HepG2 (cell line): ENCODE results near the gene CCER1. TPM values are rescaled to one million over a fixed set of nuclear protein-coding genes. Genes with fewer than 3 reads are reported as not detected.
A peak's percentile ranks its signal among the peaks of the same experiment; 100 is the strongest.

Experiments used
- ATAC-seq: fragments of 200-7000 bp; cut with Tn5 transposase; 3 replicates; pipeline ENCODE4 v1.9.1; 2020; ENCODE audit warnings: mild to moderate bottlenecking, moderate library complexity
- BruUV-seq: library from RNA; stranded (reverse); fragments of 400-500 nt; replicated peaks from 2 replicates; lab custom pipeline; 2021; lab: Mats Ljungman, UMichigan
- CTCF ChIA-PET: fragments of 300-600 bp; formaldehyde crosslinking; extraction: SDS; loops from one replicate; lab custom pipeline; 2021; ENCODE audit warnings: low total read pairs, inconsistent platforms, low intra/inter-chr PET ratio; lab: Yijun Ruan, JAX
- POLR2A ChIA-PET: fragments of 350-600 bp; sonication (Branson Sonifier 250); formaldehyde crosslinking; loops from one replicate; lab custom pipeline; 2020; ENCODE audit warnings: antibody characterized with exemption, inconsistent platforms; lab: Yijun Ruan, JAX
- DNase-seq: peaks from one replicate; pipeline ENCODE4 v3.0.0-alpha.2; 2015; ENCODE audit warnings: low spot score
- FAIRE-seq: peaks from 3 replicates; lab custom pipeline; 2011; peaks lifted over from hg19 to GRCh38; lab: Jason Lieb, UNC
- H2AFZ ChIP-seq: one replicate; pipeline ENCODE4 v1.6.1; 2011; ENCODE audit warnings: low read length, inconsistent platforms
- H3K27ac ChIP-seq: fragments of 300-600 bp; 3 replicates; pipeline ENCODE4 v1.8.0; 2011; ENCODE audit warnings: mixed run types, mild to moderate bottlenecking, mixed read lengths, low read length, inconsistent platforms; ENCODE audit not compliant: insufficient read depth; ENCODE audit errors: extremely low read length
- H3K27me3 ChIP-seq, 2 experiments: fragments of 200-600 bp in 1 of 2; 2 replicates in 1 of 2; 3 replicates in 1 of 2; pipeline versions ENCODE4 v1.6.0 to v1.8.0; 2011; ENCODE audit warnings: low read length in 2 of 2, mild to moderate bottlenecking in 2 of 2, moderate library complexity in 2 of 2, inconsistent platforms in 1 of 2; ENCODE audit not compliant: insufficient read depth in 2 of 2, control insufficient read depth in 1 of 2
- H3K36me3 ChIP-seq, 2 experiments: fragments of 200-600 bp in 1 of 2; replicated peaks in 1 of 2; 2 replicates in 1 of 2; 3 replicates in 1 of 2; pipeline versions ENCODE4 v1.5.1 to v1.8.0; 2011; ENCODE audit warnings: low read length in 2 of 2, inconsistent platforms in 1 of 2; ENCODE audit not compliant: insufficient read depth in 2 of 2, control insufficient read depth in 1 of 2
- H3K4me1 ChIP-seq: 2 replicates; pipeline ENCODE4 v1.5.1; 2012; ENCODE audit warnings: low read length, inconsistent platforms; ENCODE audit not compliant: insufficient read depth
- H3K4me2 ChIP-seq: 2 replicates; pipeline ENCODE4 v1.6.0; 2011; ENCODE audit warnings: low read depth, low read length, inconsistent platforms
- H3K4me3 ChIP-seq, 3 experiments: fragments of 200-600 bp in 1 of 3; sonication (generic), shearing (Covaris generic) in 1 of 3; replicated peaks in 1 of 3; 2 replicates each; pipeline ENCODE4 v1.5.1; 2011 to 2016; ENCODE audit warnings: low read length in 3 of 3, inconsistent platforms in 2 of 3, low read depth in 2 of 3, mild to moderate bottlenecking in 2 of 3, control low read depth in 1 of 3, mixed read lengths in 1 of 3; ENCODE audit not compliant: insufficient read depth in 1 of 3
- H3K79me2 ChIP-seq: one replicate; pipeline ENCODE4 v1.6.1; 2011; ENCODE audit warnings: low read length, inconsistent platforms; ENCODE audit not compliant: insufficient read depth
- H3K9ac ChIP-seq: 2 replicates; pipeline ENCODE4 v1.6.0; 2011; ENCODE audit warnings: mild to moderate bottlenecking, low read depth, low read length, inconsistent platforms; ENCODE audit not compliant: insufficient read depth
- H3K9me3 ChIP-seq: 2 replicates; pipeline ENCODE4 v1.5.1; 2012; ENCODE audit warnings: mild to moderate bottlenecking, low read length
- H4K20me1 ChIP-seq: 2 replicates; pipeline ENCODE4 v1.6.0; 2011; ENCODE audit warnings: inconsistent platforms, mild to moderate bottlenecking, low read length, moderate library complexity; ENCODE audit not compliant: insufficient read depth
- ELF4 ChIP-seq: sonication (generic); formaldehyde crosslinking; IDR thresholded peaks from 2 replicates; pipeline ENCODE4 v1.5.0; 2020; ENCODE audit warnings: missing genetic modification reagents, mild to moderate bottlenecking, moderate library complexity, borderline replicate concordance
- MIXL1 ChIP-seq: IDR thresholded peaks from 2 replicates; pipeline ENCODE4 v1.6.1; 2016
- SOX6 ChIP-seq, 2 experiments: fragments of 450-650 bp in 1 of 2; sonication (generic) in 1 of 2; formaldehyde crosslinking in 1 of 2; IDR thresholded peaks; 2 replicates each; pipeline versions ENCODE4 v1.4.0 to v1.6.1; 2017 to 2020; ENCODE audit warnings: antibody characterized with exemption in 1 of 2, mild to moderate bottlenecking in 1 of 2, missing genetic modification reagents in 1 of 2
- STAG1 ChIP-seq: sonication (generic); formaldehyde crosslinking; IDR thresholded peaks from 2 replicates; pipeline ENCODE4 v1.4.0; 2020; ENCODE audit warnings: missing genetic modification reagents
- WGBS: methylation state at CpG from one replicate; pipeline ENCODE4 v1.1.6; 2017; ENCODE audit warnings: low lambda C conversion rate; 5-methylcytosine and 5-hydroxymethylcytosine counted together
- in situ Hi-C: cut with HindIII; loops from 2 replicates; pipeline ENCODE4 v1.10.0; 2017; ENCODE audit warnings: low pct_unique_long_range_greater_than_20kb; ENCODE audit not compliant: extremely low pct_ligation_motif_present
- intact Hi-C: fragments of 100-400 bp; cut with micrococcal nuclease; formaldehyde crosslinking; loops from one replicate; pipeline ENCODE4 v1.10.0; 2022; ENCODE audit not compliant: unreplicated experiment
- polyA plus RNA-seq, 8 experiments: library from polyadenylated mRNA; depleted of rRNA in 3 of 8; stranded (reverse) in 7 of 8; unstranded in 1 of 8; fragments of >200 nt; fragmentation: Illumina TruSeq in 4 of 8; extraction: Trizol in 4 of 8; gene quantifications; 2 replicates each; pipeline versions ENCODE4 v1.2.1 to v1.2.3, GENCODE V29; 2011 to 2016; ENCODE audit warnings: low read depth in 4 of 8, missing spikeins in 1 of 8, mixed read lengths in 1 of 8; ENCODE audit not compliant: insufficient read depth in 1 of 8
- total RNA-seq, 5 experiments: library from RNA; depleted of rRNA; stranded (reverse); fragments of >200 nt; fragmentation: Illumina TruSeq; extraction: Trizol; gene quantifications; 2 replicates each; pipeline ENCODE4 v1.2.3, GENCODE V29; 2016; ENCODE audit warnings: low read depth in 1 of 5
- TF ChIP-seq, protein P1 (sequence below): IDR thresholded peaks from 2 replicates; pipeline ENCODE4 v1.6.1; 2012; ENCODE audit warnings: low read depth, low read length, improper control_type of control experiment
- TF ChIP-seq, protein P2 (sequence below): sonication (generic); formaldehyde crosslinking; IDR thresholded peaks from 2 replicates; pipeline ENCODE4 v1.5.0; 2020; ENCODE audit warnings: mild to moderate bottlenecking, missing genetic modification reagents, moderate library complexity
- TF ChIP-seq, protein P3 (sequence below): sonication (generic); formaldehyde crosslinking; IDR thresholded peaks from 2 replicates; pipeline ENCODE4 v1.4.0; 2020; ENCODE audit warnings: missing genetic modification reagents, borderline replicate concordance

The CCER1 gene
- total and polyA plus RNA-seq, 2 of the 13 experiments (the other 11 are each of a cell fraction or from before 2014, with no cell fraction given), result not detected

DNA sequence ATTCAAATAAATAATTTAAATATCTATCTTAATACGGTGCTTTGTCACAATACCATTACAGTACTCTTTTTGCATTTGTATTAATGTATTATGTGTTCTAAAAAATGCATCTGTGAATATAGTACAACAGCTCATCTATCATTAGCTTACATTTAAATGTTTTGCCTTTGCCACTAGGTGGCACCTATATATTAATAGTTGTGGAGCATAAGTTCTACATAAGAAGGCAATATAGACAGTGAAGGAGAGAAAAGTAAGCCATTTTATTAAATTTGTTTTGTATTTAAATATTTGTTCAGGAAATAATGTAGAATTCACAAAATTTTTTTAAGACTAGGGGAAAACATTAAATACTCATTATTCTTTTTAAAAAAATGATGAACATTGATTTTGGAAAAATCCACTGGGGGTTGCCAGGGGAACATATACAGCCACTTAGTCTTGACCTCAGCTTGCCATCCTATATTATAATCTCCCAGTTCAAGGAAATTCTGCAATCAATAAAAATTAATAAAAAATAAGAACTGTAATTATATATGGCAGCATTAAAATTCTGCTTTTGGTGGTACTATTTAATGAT lies 9.8 kb downstream of the CCER1 start:
- intact Hi-C loops, result no loop called here
- BruUV-seq, result no TSS peak
- H2AFZ ChIP-seq, result no peak overlapping the region
- ATAC-seq, result peak; percentile 69
- no peaks in the 10 kb centered on the region for H3K27me3 ChIP-seq
- no peak for FAIRE-seq
- H3K4me1 ChIP-seq, result no peaks in the 10 kb centered on the region
- H3K27ac ChIP-seq, result no peak overlapping the region
- H3K9ac ChIP-seq, result no peak overlapping the region
- no peaks in the 10 kb centered on the region for H4K20me1 ChIP-seq
- CTCF ChIA-PET, result interaction anchor here (1.7 kb wide), 1 partner anchor 14 kb away, joined by 11 read pairs; no protein-coding TSS in a partner anchor
- POLR2A ChIA-PET, result no interaction called here
- no peaks in the 10 kb centered on the region for H3K36me3 ChIP-seq
- no peaks in the 10 kb centered on the region for H3K9me3 ChIP-seq
- peak; percentile 29 for DNase-seq
- H3K79me2 ChIP-seq, result no peaks in the 10 kb centered on the region
- 0% methylated on average over 1 of the region's 1 CpG for WGBS
- TF ChIP-seq, protein P1, sequence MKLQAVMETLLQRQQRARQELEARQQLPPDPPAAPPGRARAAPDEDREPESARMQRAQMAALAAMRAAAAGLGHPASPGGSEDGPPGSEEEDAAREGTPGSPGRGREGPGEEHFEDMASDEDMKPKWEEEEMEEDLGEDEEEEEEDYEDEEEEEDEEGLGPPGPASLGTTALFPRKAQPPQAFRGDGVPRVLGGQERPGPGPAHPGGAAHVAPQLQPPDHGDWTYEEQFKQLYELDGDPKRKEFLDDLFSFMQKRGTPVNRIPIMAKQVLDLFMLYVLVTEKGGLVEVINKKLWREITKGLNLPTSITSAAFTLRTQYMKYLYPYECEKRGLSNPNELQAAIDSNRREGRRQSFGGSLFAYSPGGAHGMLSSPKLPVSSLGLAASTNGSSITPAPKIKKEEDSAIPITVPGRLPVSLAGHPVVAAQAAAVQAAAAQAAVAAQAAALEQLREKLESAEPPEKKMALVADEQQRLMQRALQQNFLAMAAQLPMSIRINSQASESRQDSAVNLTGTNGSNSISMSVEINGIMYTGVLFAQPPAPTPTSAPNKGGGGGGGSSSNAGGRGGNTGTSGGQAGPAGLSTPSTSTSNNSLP, result peak; percentile 51; the same call in 1 of the 2 replicates
- TF ChIP-seq STAG1, result peak; percentile 38; the same call in 1 of the 2 replicates
- TF ChIP-seq, protein P2, sequence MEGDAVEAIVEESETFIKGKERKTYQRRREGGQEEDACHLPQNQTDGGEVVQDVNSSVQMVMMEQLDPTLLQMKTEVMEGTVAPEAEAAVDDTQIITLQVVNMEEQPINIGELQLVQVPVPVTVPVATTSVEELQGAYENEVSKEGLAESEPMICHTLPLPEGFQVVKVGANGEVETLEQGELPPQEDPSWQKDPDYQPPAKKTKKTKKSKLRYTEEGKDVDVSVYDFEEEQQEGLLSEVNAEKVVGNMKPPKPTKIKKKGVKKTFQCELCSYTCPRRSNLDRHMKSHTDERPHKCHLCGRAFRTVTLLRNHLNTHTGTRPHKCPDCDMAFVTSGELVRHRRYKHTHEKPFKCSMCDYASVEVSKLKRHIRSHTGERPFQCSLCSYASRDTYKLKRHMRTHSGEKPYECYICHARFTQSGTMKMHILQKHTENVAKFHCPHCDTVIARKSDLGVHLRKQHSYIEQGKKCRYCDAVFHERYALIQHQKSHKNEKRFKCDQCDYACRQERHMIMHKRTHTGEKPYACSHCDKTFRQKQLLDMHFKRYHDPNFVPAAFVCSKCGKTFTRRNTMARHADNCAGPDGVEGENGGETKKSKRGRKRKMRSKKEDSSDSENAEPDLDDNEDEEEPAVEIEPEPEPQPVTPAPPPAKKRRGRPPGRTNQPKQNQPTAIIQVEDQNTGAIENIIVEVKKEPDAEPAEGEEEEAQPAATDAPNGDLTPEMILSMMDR (CRISPR knock-in tag), result peak; percentile 41
- no peak for TF ChIP-seq ELF4 (CRISPR knock-in tag)
- TF ChIP-seq SOX6 (IDR thresholded peaks at IDR 0.05), result no peak
- no peak for TF ChIP-seq SOX6 (CRISPR knock-in tag; IDR thresholded peaks at IDR 0.05)
- 0 out of 2 replicates have a peak, but pooled peaks have one; percentile 23 for TF ChIP-seq MIXL1 (CRISPR knock-in tag)
- TF ChIP-seq, protein P3, sequence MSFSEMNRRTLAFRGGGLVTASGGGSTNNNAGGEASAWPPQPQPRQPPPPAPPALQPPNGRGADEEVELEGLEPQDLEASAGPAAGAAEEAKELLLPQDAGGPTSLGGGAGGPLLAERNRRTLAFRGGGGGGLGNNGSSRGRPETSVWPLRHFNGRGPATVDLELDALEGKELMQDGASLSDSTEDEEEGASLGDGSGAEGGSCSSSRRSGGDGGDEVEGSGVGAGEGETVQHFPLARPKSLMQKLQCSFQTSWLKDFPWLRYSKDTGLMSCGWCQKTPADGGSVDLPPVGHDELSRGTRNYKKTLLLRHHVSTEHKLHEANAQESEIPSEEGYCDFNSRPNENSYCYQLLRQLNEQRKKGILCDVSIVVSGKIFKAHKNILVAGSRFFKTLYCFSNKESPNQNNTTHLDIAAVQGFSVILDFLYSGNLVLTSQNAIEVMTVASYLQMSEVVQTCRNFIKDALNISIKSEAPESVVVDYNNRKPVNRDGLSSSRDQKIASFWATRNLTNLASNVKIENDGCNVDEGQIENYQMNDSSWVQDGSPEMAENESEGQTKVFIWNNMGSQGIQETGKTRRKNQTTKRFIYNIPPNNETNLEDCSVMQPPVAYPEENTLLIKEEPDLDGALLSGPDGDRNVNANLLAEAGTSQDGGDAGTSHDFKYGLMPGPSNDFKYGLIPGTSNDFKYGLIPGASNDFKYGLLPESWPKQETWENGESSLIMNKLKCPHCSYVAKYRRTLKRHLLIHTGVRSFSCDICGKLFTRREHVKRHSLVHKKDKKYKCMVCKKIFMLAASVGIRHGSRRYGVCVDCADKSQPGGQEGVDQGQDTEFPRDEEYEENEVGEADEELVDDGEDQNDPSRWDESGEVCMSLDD (CRISPR knock-in tag), result no peak
- in situ Hi-C loops, result no loop called here
- no peak overlapping the region for H3K4me2 ChIP-seq
- no peak overlapping the region for H3K4me3 ChIP-seq
